ENCODE results near the gene CBLIF.

GRCh38 chr11:59857439-59858434 lies 12.4 kb upstream of the CBLIF start:
- TF ChIP-seq CTCF (IDR thresholded peaks at IDR 0.05 in 8 of 11, conservative IDR thresholded peaks at IDR 0.05 in 3 of 11) (no peak), POLR2A (IDR thresholded peaks at IDR 0.05) (no peak), POLR2AphosphoS5 (IDR thresholded peaks at IDR 0.05) (no peak)
